GM18519 (cell line): ENCODE data around the gene TRAF3.

Source experiments
- ATAC-seq: cut with Tn5 transposase; IDR thresholded peaks from one replicate; pipeline ENCODE4 v1.9.1; 2021; ENCODE audit warnings: mild to moderate bottlenecking, moderate library complexity; ENCODE audit not compliant: unreplicated experiment, low FRiP score

TRAF3 gene

GRCh38 chr14:102776761-102777710 lies at the start of gene TRAF3:
TSS of gene TRAF3 (plus strand) at chr14:102777449. CDS start at chr14:102870202, 92,753 bp downstream.
- peak; percentile 37 for ATAC-seq

- ATAC-seq, result no peak
These were observed 48.7 kb upstream of the TRAF3 start for GRCh38 chr14:102728501-102728900.

GRCh38 chr14:102729268-102729667 lies 48.0 kb upstream of the TRAF3 start:
- no peak for ATAC-seq

DNA sequence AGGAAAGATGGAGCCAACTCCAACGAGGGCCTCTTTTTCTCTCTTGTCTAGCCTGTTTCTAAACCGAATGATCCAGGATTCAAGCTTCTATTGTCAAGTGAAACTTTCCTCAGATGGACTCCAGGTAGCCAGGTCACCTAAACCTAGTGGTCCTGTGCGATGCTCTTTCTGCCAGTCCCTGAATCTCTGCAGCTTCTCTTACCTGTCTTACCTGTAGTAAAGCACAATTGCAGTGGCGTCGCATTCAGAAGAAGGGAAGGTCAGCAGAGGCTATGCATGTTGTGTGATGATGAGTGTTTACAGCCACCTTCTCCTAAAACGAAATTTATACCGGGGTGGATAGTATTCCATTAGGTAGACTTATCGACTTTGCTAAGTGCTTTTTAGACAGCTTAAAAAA lies 47.4 kb upstream of the TRAF3 start:
- ATAC-seq, result no peak

DNA sequence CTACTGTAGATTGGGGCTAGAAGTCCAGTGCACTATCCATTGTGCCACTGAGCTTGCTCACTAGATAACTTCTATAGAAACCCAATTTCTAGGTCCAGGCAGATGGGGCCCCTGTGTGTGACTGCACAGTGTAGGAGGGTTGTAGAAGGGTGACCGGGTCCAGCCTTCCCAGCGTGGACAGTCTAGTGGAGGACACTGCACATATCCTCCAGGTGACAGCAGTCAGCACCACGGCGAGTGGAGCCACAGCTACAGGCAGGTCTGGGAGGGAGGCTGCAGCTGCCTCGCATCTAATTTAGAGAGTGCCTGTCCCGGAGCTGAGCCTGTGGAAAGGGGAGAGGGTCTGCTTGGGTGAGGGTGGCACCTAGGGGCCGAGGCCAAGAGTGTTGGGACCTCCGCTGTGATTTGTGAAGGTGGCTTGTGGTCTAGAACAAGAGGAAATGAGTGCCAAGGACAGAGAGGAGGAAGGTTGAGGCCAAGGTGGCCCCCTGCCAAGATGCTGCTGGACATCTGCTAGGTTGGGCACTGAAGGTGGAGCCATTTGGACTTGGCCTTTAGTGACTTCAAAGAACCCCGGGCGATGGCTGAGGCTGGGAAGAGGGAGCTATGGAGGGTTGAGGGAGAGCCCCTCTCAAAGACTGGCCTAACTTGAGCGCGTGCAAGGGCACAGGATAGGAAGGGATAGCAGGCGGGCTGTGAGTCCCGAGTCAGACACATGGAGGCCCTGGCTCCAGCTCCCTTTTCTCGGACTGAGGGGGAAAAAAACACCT lies 46.0 kb upstream of the TRAF3 start:
- ATAC-seq, result no peak

DNA sequence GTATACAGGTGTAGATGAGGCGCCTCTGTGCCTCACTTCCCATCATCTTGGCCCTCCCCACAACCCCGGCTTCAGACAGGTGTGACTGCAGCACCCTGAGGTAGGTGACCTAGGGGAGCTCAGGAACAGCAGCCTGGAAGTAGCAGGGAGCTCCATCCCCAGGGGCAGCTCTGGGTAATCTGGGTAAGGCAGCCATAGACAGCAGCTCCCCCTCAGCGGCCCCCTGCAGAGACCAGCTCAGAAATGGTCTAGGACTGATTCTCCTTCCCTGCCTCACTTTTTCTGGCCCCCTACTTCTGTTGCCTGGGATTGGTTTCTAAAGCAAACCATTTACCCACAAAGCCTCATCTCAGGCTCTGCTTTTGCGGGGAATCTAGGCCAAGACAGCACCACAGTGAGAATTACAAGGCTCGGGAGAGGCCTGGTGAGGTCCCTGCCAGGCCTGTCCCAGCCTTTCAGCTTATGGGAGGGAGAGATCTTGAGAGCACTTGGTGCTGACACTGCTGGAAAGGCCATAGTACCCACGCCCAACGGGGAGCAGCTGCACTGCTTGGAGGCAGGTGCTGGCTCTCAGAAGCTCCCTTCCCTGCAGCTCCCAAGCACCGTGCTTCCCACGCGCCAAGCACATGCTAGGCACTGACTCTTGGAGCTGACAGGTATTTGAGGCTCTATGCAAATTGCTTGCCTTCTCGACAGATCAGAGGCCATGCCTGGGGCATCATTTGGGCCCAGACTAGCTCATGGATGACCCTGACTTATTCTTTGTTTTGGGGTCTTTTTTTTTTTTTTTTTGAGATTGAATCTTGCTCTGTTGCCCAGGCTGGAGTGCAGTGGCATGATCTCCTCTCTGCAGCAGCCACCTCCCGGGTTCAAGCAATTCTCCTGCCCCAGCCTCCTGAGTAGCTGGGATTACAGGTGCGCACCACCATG lies 45.1 kb upstream of the TRAF3 start:
- ATAC-seq, result no peak

GRCh38 chr14:102732924-102733323 lies 44.3 kb upstream of the TRAF3 start:
- ATAC-seq, result no peak

DNA sequence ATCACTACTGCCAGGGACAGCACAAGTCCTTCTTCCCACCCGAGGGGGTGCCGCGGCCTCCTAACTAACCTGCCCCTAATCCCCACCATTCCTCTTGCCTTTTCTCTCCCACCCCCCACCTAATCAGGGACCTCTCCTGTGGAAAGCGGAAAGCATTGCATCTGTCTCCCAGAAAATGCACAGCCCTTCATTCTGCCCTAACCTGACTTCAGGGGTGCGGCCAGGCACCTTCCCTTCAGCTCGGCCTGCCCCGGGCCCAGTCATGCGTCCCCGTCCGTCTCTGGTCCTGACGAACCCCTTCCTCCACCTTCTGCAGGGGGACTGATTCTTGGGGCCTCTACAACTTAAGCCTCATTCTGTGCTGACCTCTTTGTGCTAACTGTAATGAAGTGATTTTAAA lies 43.9 kb upstream of the TRAF3 start:
- no peak for ATAC-seq

DNA sequence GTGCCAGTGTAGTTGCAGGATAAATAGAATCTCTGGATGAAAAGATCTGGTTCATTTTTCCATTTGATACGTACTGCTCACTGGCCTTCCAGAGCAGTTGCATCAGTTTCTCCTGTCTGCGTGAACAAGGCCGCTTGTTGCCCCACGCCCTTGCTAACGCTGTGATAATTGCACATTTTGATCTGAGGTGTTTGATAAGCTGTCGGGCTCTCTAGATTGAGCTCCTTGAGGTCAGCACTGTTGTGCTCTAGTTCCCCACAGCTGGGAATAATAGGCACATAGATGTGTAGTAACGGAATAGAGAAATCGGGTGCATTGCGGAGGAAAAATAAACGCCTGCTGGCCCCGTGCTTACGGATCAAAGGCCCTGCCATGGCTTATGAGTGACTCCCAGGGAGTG lies 42.8 kb upstream of the TRAF3 start:
- no peak for ATAC-seq

DNA sequence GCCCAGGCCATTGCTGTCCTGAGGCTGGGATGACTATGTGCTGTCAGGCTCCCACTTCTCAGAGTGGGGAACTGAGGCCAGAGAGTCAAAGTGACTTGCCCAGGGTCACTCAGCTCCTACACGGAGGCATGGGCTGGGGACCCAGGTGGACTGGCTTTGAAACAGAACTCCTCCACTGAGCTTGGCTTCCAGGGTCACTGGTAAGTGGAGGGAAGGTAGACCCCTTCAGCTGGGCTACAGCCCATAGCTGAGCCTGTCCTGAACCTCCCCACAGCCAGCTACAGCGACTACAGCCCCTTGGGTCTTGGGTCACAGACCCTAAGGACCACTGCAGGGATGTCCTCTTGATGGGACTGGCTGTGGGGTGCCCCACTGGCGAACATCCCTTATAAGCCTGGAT lies 40.3 kb upstream of the TRAF3 start:
- ATAC-seq, result no peak

GRCh38 chr14:102737402-102738372 lies 39.6 kb upstream of the TRAF3 start:
- ATAC-seq, result no peak

DNA sequence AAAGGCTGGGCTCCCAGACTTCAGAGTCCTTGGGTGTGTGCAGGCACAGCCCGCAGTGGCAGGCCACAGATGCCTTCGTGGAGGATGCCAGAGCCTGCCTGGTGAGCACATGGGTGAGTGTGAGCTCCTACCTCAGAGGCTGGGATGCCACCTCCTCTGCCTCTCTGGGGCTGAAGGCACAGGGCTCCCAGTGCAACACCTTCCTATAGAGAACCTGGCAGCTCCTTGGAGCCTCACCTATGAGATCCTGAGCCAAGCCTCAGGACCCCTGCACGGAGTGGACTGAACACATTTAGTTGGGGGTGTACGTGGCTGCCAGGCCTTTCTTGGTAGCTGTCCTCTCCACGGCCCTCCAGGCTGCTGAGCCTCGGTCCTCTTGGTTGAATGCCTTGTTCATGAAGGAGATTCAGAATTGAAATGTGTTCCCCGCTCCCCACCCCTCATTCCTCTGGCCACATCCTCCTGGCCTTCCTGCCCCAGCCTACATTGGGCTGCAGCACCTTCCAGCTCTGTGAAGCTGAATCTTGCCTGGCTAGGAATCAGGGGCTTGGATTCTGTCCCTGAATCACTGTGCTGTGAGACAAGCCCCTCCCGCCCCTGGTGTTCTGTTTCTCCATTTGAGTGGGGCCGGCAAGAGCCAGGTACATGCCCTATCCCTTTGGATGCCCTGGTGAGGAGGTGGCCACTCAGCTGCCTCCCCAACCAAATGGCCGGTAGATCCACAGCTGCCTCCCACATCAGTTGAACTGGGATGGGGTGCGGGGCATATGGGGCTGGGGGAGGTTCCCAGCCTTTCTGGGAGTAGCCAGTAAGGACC lies 38.7 kb upstream of the TRAF3 start:
- no peak for ATAC-seq

DNA sequence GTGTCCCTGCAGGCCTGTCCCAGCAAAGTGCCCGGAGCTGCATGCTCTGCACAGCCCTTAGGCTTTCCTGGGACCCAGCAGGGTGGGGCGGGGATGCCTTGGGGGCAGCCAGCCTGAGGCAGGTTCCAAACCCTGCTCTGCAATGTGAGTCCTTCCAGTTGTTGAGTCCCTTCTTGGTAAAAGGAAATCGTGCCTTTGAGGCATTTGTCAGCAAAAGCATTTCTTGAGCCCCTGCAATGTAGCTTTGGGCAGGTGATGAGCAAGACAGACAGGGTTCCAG lies 38.1 kb upstream of the TRAF3 start:
- no peak for ATAC-seq

- no peak for ATAC-seq
These were observed 30.4 kb upstream of the TRAF3 start for GRCh38 chr14:102746634-102747438.

DNA sequence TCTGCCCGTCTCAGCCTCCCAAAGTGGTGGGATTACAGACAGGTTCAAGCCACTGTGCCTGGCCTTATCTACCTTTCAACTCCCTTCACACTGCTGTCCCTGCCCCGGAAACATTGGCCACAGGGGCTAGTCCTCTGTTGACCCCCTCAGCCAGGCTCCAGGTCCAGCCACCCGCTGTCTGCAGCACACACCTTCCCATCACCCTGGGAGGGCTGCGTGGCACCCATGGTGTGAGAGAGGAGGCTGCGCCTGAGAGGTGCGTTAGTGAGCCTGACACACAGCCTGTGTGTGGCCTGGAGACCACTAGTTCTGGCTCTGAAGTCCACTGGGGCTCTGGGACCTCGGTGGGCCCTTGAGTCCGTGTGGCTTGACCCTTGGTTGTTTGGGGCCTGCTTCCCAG lies 28.4 kb upstream of the TRAF3 start:
- ATAC-seq, result no peak

DNA sequence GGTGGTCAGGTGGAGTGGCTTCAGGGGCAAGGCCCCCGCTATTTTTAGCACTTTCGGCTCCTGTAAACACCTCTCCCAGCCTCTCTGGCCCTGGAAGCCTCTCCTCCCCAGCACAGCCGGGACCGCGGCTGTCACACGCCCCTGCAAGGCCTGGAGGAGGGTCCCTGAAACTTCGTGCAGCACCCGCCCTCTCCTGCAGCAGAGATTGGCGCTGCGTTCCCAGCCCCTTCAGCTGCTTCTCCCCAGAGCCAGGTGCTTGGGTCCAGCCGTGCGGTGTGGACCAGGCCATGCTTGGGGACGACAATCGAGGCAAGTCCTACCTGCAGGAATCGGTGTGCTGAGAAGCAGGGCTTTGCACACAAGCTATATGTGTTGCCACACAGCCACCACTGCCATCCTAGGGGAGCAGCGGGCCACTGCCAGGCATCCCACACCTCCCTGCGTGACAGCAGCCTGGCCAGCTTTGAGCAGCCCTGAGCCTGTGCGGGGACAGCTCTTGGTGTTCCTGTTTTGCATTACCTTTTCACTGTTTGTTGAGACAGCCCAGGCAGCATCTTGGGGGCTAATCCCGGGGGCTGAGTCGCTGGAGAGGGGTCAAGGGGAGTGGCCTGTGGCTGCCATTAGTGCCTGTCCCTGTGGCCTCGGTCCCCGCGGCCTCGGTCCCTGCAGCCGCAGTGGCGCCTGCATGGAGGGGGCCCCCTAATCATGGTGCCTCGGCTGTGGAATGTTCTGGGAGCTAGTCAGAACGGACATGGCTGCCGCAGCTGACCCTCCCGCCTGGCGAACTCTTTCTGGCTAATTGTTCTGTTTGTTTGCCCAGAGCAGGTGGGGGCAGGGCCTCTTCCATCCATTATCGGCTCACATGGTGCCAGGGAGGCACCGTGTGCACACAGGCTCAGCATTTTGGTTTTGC lies 27.6 kb upstream of the TRAF3 start:
- ATAC-seq, result no peak

GRCh38 chr14:102750376-102750775 lies 26.9 kb upstream of the TRAF3 start:
- ATAC-seq, result no peak
